Measurements from ENCODE around the gene DLGAP5. TPM values are rescaled to one million over a fixed set of nuclear protein-coding genes. Genes with fewer than 3 reads are reported as not detected.
A peak's percentile ranks its signal among the peaks of the same experiment; 100 is the strongest.

Gene DLGAP5
- total and polyA plus RNA-seq, 2 of the 13 experiments (the other 11 are each of a cell fraction or from before 2014, with no cell fraction given): 7.7 to 55.8 TPM

- Histone ChIP-seq H3K9me3 (ENCODE audit: low read length) (no peaks in the 10 kb centered on the region), H3K36me3 (replicated peaks in 1 of 2; ENCODE audit: control insufficient read depth in 1 of 2, insufficient read depth in 2 of 2, low read length in 2 of 2) (peaks cover 2 to 64% of the 10 kb centered on the region in 2 experiments), H3K4me2 (ENCODE audit: low read depth, low read length) (no peak overlapping the region), H4K20me1 (ENCODE audit: insufficient read depth, low read length) (no peaks in the 10 kb centered on the region), H3K79me2 (ENCODE audit: insufficient read depth, low read length) (no peaks in the 10 kb centered on the region), H2AFZ (ENCODE audit: low read length) (no peak overlapping the region), H3K27me3 (ENCODE audit: control insufficient read depth in 1 of 2, insufficient read depth in 2 of 2, low read length in 2 of 2) (no peaks in the 10 kb centered on the region), H3K4me1 (ENCODE audit: insufficient read depth, low read length) (peaks cover 7% of the 10 kb centered on the region; the same call in 1 of the 2 replicates), H3K4me3 (replicated peaks in 1 of 3; ENCODE audit: insufficient read depth in 1 of 3, low read depth in 2 of 3, low read length in 3 of 3) (no peak overlapping the region), H3K27ac (ENCODE audit: extremely low read length, insufficient read depth, low read length) (no peak overlapping the region), H3K9ac (ENCODE audit: insufficient read depth, low read depth, low read length) (no peak overlapping the region)
- no TSS peak for BruUV-seq (replicated peaks)
- in situ Hi-C loops (cut with HindIII; ENCODE audit: extremely low pct_ligation_motif_present, low pct_unique_long_range_greater_than_20kb) (no loop called here), intact Hi-C loops (cut with micrococcal nuclease; ENCODE audit: unreplicated experiment) (loop anchor here (1.0 kb wide), 1 partner anchor 72 kb away; no protein-coding TSS in a partner anchor)
- ATAC-seq: no peak
- ChIA-PET CTCF (ENCODE audit: low intra/inter-chr PET ratio, low total read pairs) (interaction anchor here (0.6 to 4.5 kb wide), 2 partner anchors 71 to 110 kb away, joined by 3 to 74 read pairs; no protein-coding TSS in a partner anchor), POLR2A (interaction anchor here (1.0 kb wide), 1 partner anchor 52 kb away, joined by 3 read pairs; no protein-coding TSS in a partner anchor)
- DNase-seq (ENCODE audit: low spot score): peak; percentile 8
- no peak for FAIRE-seq
- TF ChIP-seq ARID3A (IDR thresholded peaks at IDR 0.05; ENCODE audit: low read depth, low read length) (peak; percentile 45; the same call in 1 of the 2 replicates), ZNF761 (CRISPR knock-in tag; conservative IDR thresholded peaks at IDR 0.05) (no peak), PLSCR1 (CRISPR knock-in tag; IDR thresholded peaks at IDR 0.05; ENCODE audit: borderline replicate concordance) (no peak), MIER3 (CRISPR knock-in tag; IDR thresholded peaks at IDR 0.05; ENCODE audit: borderline replicate concordance) (no peak), ZSCAN20 (CRISPR knock-in tag; IDR thresholded peaks at IDR 0.05; ENCODE audit: borderline replicate concordance) (no peak), SMARCE1 (IDR thresholded peaks at IDR 0.05; ENCODE audit: borderline replicate concordance) (no peak), ZNF512B (CRISPR knock-in tag; IDR thresholded peaks at IDR 0.05; ENCODE audit: borderline replicate concordance) (no peak), HNRNPL (IDR thresholded peaks at IDR 0.05; ENCODE audit: low read depth, low read length) (no peak), ZBTB10 (CRISPR knock-in tag; IDR thresholded peaks at IDR 0.05; ENCODE audit: borderline replicate concordance) (no peak), KDM4B (CRISPR knock-in tag; IDR thresholded peaks at IDR 0.05) (no peak), CTCF (CRISPR knock-in tag; IDR thresholded peaks at IDR 0.05) (peak; percentile 48), ZNF232 (CRISPR knock-in tag; IDR thresholded peaks at IDR 0.05; ENCODE audit: borderline replicate concordance) (no peak)
Measured at GRCh38 chr14:55160989-55161388, 30.4 kb downstream of the DLGAP5 start.
